GM18526 (cell line): Measurements from ENCODE around the gene ALPL.

Source experiments
- POLR2A ChIP-seq: IDR thresholded peaks from 3 replicates; pipeline ENCODE4 v1.6.1; 2011; ENCODE audit not compliant: insufficient read length; ENCODE audit errors: extremely low read depth

The ALPL gene

DNA sequence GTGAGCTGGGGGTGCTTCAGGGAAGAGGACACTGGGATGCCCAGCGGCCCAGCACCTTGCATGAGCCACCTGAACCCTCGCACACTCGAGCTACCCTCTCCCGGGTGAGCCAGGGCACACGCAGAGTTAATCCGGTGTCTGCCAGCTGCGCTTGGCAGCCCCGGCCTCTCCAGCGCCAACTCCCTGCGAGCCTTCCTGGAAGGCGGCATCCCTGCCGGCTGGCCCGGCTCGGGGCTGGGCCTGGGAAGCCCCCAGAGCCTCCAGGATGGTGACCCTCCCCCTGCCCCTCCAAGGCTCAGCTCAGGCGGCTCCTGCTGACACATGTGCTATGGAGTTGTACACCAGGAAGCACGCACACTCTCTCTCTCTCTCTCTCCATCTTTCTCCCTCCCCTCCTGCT, 111.3 kb downstream of the ALPL start:
- TF ChIP-seq POLR2A: no peak

DNA sequence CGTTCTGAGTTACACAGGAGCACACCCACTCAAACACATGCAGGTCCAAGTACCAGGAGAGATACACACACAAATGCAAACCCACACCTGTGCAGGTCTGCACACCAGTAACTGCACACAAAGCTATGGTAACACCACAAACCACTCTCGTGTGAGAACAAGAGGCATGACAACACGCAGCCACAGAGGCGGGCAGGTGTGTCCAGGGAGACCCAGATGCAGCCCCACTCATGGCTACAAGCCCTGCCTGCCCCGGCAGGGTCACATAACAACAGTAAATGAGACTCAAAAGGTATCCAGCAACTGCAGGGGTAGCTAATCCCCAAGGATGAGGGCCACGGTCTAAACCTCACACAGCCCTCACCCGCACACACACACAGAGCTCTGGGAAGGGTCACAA, 111.8 kb downstream of the ALPL start:
- no peak for TF ChIP-seq POLR2A

DNA sequence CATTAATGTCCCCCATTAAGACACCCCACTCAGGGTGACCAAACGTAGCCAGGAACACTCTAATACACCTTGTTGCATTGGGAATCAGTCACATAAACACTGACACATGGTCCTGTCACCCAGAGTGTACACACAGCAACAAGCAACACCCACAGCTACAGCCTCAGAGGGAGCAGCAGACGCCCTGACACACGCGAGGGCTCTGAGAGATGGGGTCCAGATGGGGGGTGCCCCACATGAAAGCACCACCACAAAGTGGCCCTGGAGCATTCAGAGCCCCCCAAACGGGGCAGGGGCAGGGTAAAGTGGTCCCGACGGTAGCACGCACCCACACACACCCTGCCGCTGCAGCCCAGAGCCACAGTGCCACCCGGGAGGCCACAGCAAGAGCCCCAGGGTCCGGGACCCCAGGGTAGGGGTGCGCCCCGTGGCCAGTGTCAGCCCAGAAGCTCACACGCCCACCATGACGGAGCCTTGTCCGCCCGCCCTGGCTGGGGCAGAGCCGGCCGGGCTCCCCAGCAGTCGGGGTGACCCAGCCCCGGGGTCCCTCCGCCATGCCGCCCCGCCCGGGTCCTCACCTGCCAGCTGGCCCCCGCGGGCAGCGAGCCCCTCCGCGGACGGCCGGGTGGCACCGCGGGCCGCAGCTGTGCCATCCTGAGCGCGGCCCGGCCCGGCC, 112.7 kb downstream of the ALPL start:
- no peak for TF ChIP-seq POLR2A

DNA sequence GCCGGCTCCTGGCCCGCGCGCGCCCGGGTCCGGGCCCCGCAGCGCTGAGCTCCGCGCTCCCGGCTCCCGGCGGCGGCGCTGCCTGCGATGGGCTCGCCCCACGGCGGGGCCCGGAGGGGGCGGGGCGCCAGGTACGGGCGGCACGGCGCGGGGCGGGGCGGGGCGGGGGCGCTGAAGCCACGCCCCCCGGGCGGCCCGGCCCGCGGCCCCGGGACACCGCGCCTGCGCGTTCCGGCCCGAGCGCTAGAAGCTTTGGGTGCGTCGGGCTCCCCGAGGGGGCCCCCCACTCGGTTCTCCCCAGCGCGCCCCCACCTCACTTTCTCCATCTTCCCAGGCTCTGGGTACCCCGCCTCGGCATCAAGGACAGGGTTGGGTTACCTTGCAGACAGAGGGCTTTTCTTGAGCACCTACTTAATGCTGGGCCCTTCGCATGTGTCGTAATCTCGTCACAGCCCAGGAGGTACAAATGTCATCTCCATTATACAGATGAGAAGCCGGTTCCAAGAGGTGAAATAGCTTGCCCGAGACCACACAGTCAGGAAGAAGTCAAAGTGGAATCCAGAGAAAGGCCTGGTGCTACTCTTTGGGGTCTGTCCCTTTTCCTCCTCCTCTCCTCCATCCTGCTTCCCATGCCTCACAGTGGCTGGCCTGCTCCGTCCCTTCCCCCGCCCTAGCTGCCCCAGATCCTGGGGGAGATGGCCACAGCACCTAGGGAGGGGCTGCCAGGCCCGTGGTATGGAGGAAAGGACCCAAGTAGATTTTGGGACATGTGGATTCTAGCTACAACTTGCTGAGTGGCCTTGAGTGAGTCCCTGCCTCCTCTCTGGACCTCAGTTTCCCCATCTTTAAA, 113.5 kb downstream of the ALPL start:
- TF ChIP-seq POLR2A: no peak

DNA sequence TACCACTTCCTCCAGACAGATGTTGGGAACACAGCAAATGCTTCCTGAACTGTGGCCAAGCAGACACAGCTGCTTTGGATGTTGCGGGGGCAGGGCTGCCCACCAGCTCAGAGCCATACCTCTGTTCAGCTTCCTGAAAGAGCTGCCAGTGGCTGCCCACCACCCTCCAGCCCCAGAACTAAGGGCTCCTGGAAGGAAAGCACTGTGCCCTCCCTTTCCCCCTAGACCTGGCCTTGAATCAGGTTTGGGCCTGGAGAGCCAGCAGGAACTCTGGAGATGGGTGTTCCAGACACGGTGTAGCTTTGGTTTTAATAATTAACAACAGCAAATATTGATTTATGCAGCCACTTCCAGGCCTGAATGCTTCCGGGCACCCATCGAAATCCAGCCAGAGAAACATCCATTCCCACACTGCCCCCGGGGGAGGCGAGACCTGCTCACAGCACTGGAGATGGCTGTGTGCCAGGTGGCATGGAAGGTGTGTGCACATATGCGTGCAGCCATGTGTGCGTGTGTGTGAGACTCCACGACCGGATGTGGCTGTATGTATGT, 114.3 kb downstream of the ALPL start:
- TF ChIP-seq POLR2A: no peak

DNA sequence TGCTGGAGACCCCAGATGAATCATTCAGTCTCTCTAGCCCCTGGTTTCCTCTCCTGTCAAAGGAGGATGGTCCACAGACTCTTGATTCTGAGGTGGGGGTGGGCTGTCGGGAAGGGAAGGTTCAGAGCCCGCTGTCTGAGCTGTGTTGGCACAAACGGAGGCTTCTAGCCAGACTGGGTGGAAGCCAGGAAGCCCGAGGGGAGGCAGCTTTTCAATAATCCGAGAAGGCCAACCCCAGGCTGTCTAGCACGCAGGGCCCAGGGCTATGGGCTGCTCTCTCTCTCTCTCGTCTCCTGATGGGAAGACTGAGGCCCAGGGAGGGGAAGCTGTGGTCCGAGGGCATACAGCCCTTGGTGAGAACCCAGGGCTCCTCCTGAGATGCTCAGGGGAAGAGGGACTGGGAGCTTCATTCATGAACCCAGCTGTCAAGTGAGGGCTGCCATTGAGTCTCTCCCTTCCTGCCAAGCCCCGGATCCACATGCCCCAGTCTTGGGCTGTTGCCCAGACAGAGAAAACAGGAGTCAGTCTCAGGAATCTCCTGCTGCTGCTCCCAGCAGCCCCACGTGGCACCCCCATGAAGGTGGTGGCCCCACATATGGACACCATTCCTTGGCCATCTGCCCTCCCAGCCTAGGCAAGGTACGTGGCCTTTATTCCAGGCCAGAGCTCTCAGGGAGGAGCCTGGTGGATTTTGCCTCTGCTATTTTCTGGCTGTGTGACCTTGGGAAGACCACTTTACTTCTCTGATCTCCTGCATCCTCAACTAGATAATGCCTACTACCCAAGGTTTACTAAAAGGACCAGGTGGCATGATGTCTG, 115.6 kb downstream of the ALPL start:
- TF ChIP-seq POLR2A: no peak

DNA sequence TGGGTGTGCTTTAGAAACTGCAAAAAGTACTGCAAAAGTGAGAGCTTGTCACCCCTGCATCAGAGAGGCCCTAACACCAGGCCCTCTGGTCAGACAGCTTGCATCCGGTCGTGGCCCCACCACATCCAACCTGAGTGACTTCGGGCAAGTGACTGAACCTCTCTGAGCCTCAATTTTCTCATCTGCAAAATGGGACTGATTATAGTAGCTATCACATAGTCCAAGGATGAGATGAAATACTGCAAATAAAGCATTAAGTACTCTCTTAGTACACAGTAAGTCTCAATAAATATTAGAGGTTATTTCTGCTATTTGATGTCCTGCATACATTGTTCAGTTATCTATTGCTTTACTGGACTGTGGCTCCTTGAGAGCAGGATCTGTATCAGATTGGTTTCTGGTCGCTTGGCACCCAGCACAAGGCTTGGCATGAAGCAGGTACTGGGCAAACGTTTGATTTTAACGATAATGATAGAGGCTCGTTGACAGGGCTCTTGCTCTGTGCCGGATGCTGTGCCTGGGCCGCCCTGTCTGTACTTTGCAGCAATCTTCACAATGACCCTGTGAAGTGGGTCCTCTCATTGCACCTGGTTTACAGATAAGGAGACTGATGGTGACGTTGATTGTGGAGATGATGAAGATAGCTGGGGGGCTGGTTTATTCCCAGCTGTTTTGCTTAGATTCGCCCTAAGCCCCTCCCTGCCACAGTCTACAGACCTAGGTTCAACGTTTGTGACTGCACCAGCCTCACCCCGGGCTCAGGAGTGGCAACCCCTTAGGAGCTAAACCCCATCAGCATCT, 116.4 kb downstream of the ALPL start:
- no peak for TF ChIP-seq POLR2A

DNA sequence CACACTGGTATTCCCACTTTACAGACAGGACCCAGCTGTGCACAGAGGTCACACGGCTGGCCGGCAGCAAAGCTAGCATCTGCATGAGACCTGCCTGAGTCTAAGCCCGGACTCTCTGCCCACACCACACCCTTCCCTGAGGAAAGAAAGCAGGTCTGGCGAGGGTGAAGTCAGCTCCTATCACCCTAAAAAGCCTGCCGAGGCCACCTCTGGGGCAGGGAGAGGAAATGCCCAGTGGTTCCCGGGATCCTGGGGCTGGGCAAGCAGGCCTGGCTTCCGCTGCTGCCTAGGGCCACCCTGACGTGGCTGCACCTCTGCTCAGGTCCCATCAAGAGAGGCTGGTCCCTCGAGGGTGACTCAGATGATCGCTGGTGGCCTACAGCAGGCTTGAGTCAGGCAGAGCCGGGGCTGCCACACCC, 117.7 kb downstream of the ALPL start:
- TF ChIP-seq POLR2A: no peak
